Testis (tissue), 3 donors: ENCODE data around the gene PCDHB14. TPM values are rescaled to one million over a fixed set of nuclear protein-coding genes. Genes with fewer than 3 reads are reported as not detected.
"Not testable (repeated sequence)": the region's sequence is repeated elsewhere in the genome, so short reads cannot be mapped to it uniquely, and the experiment has no call there.

Experiments
- DNase-seq: peaks from one replicate; pipeline ENCODE4 v3.0.0-alpha.2; 2019
- H3K27ac ChIP-seq, 2 donors: fragments of 200-600 bp; sonication (generic); one replicate each; pipeline ENCODE4 v1.5.1; 2019
- H3K27me3 ChIP-seq: fragments of 200-600 bp; sonication (generic); one replicate; pipeline ENCODE4 v1.5.1; 2019
- H3K36me3 ChIP-seq: fragments of 200-600 bp; sonication (generic); one replicate; pipeline ENCODE4 v1.5.1; 2017; ENCODE audit warnings: low read depth; ENCODE audit errors: missing control alignments
- H3K4me1 ChIP-seq: fragments of 200-600 bp; sonication (generic); one replicate; pipeline ENCODE4 v1.5.1; 2019
- H3K4me3 ChIP-seq, 2 donors: fragments of 200-600 bp; sonication (generic); one replicate each; pipeline ENCODE4 v1.5.1; 2017 to 2019
- H3K9me3 ChIP-seq: fragments of 200-600 bp; sonication (generic); one replicate; pipeline ENCODE4 v1.5.1; 2017
- CTCF ChIP-seq, 3 experiments: fragments of 450-650 bp in 2 of 3; fragments of 200-600 bp in 1 of 3; sonication (generic) in 1 of 3; IDR thresholded peaks; one replicate each; pipeline ENCODE4 v1.5.1; 2016 to 2019; ENCODE audit warnings: antibody characterized with exemption in 3 of 3, mild to moderate bottlenecking in 2 of 3, moderate library complexity in 1 of 3
- POLR2A ChIP-seq: fragments of 450-650 bp; IDR thresholded peaks from one replicate; pipeline ENCODE4 v1.6.1; 2017; ENCODE audit warnings: antibody characterized with exemption, mild to moderate bottlenecking, moderate library complexity
- WGBS, 2 donors: methylation state at CpG; one replicate each; pipeline ENCODE4 v1.1.5; 2018; 5-methylcytosine and 5-hydroxymethylcytosine counted together
- intact Hi-C: fragments of 100-400 bp; cut with DNase I; formaldehyde crosslinking; loops from one replicate; pipeline ENCODE4 v1.15.1; 2023; ENCODE audit warnings: low total_unique reads
- polyA plus RNA-seq: library from polyadenylated mRNA; stranded (reverse); fragments of 350-450 nt; fragmentation: Illumina TruSeq; extraction: RNeasy Lipid Tissue Mini Kit (QIAGEN cat#74804); gene quantifications from one replicate; pipeline ENCODE4 v1.2.3, GENCODE V29; 2014; ENCODE audit warnings: low read depth, low replicate concordance; ENCODE audit not compliant: insufficient read depth
- total RNA-seq, 2 donors: library from RNA; depleted of rRNA; stranded (reverse); fragments of >200 nt; gene quantifications; one replicate each; pipeline ENCODE4 v1.2.3, GENCODE V29; 2016

Gene PCDHB14
- total and polyA plus RNA-seq, 3 donors from 2014 or later: 2.7 to 8.0 (median 7.9) TPM

GRCh38 chr5:141234109-141234667 lies 11.0 kb downstream of the PCDHB14 start:
- Histone ChIP-seq H3K4me1 (no peaks in the 10 kb centered on the region), H3K36me3 (no peaks in the 10 kb centered on the region), H3K27ac (no peak overlapping the region), H3K27me3 (no peaks in the 10 kb centered on the region), H3K4me3 (peak overlapping the region; percentile 14 to 32), H3K9me3 (no peaks in the 10 kb centered on the region)
- DNase-seq: peak; percentile 70
- TF ChIP-seq CTCF (IDR thresholded peaks at IDR 0.05) (peak; percentile 38 to 65 (median 56)), POLR2A (no peak)
- WGBS, 2 donors: 3 to 4% methylated on average over 15 of the region's 15 CpGs
- intact Hi-C loops: no loop called here

- H3K27ac ChIP-seq, H3K4me1 ChIP-seq, H3K27me3 ChIP-seq, H3K4me3 ChIP-seq, H3K36me3 ChIP-seq, intact Hi-C loops, H3K9me3 ChIP-seq, DNase-seq: not testable (repeated sequence)
- WGBS, 2 donors: 14 to 20% methylated on average over 20 to 31 of the region's 40 CpGs
Measured at GRCh38 chr5:141235922-141236321, 12.8 kb downstream of the PCDHB14 start.

- intact Hi-C loops: no loop called here
- Histone ChIP-seq H3K4me1 (no peaks in the 10 kb centered on the region), H3K36me3 (no peaks in the 10 kb centered on the region), H3K4me3 (no peak overlapping the region), H3K9me3 (no peaks in the 10 kb centered on the region), H3K27ac (no peak overlapping the region), H3K27me3 (no peaks in the 10 kb centered on the region)
- DNase-seq: no peak
- 9 to 14% methylated on average over 26 to 32 of the region's 32 CpGs for WGBS, 2 donors
- TF ChIP-seq CTCF (IDR thresholded peaks at IDR 0.05): no peak
- TF ChIP-seq POLR2A: no peak
Measured at GRCh38 chr5:141236516-141237313, 13.6 kb downstream of the PCDHB14 start.

GRCh38 chr5:141241496-141241895 lies 18.4 kb downstream of the PCDHB14 start:
- H3K36me3 ChIP-seq: no peaks in the 10 kb centered on the region
- peak overlapping the region in 1 of 2 donors; percentile 25 for H3K4me3 ChIP-seq
- no peaks in the 10 kb centered on the region for H3K27me3 ChIP-seq
- intact Hi-C loops: no loop called here
- H3K9me3 ChIP-seq: no peaks in the 10 kb centered on the region
- WGBS, 2 donors: 4 to 19% methylated on average over 5 to 33 of the region's 43 CpGs
- H3K4me1 ChIP-seq: no peaks in the 10 kb centered on the region
- TF ChIP-seq POLR2A (no peak), CTCF (IDR thresholded peaks at IDR 0.05) (no peak)
- DNase-seq: no peak
- no peak overlapping the region for H3K27ac ChIP-seq

GRCh38 chr5:141245250-141245717 lies 22.1 kb downstream of the PCDHB14 start, which contains the start of gene PCDHB15:
TSS of gene PCDHB15 (plus strand) at chr5:141245395. CDS start at chr5:141245579, 184 bp downstream.
- no peaks in the 10 kb centered on the region for H3K4me1 ChIP-seq
- intact Hi-C loops: no loop called here
- H3K36me3 ChIP-seq: no peaks in the 10 kb centered on the region
- WGBS, 2 donors: 4 to 5% methylated on average over 15 to 16 of the region's 16 CpGs
- H3K27me3 ChIP-seq: no peaks in the 10 kb centered on the region
- peak within 1 kb of the TSS in 1 of 2 donors; percentile 38 for H3K4me3 ChIP-seq
- TF ChIP-seq CTCF (IDR thresholded peaks at IDR 0.05) (peak; percentile 45 to 67 (median 57)), POLR2A (no peak)
- no peaks in the 10 kb centered on the region for H3K9me3 ChIP-seq
- peak; percentile 85 for DNase-seq
- H3K27ac ChIP-seq: peak within 1 kb of the TSS; percentile 47 to 51

DNA sequence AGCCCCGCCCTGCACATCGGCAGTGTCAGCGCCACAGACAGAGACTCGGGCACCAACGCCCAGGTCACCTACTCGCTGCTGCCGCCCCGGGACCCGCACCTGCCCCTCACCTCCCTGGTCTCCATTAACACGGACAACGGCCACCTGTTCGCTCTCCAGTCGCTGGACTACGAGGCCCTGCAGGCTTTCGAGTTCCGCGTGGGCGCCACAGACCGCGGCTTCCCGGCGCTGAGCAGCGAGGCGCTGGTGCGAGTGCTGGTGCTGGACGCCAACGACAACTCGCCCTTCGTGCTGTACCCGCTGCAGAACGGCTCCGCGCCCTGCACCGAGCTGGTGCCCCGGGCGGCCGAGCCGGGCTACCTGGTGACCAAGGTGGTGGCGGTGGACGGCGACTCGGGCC lies 23.8 kb downstream of the PCDHB14 start:
- peak overlapping the region in 1 of 2 donors; percentile 1 for H3K4me3 ChIP-seq
- H3K4me1 ChIP-seq, H3K36me3 ChIP-seq, H3K9me3 ChIP-seq, H3K27me3 ChIP-seq, H3K27ac ChIP-seq, DNase-seq, intact Hi-C loops: not testable (repeated sequence)
- 34 to 40% methylated on average over 1 to 25 of the region's 42 CpGs for WGBS, 2 donors

DNA sequence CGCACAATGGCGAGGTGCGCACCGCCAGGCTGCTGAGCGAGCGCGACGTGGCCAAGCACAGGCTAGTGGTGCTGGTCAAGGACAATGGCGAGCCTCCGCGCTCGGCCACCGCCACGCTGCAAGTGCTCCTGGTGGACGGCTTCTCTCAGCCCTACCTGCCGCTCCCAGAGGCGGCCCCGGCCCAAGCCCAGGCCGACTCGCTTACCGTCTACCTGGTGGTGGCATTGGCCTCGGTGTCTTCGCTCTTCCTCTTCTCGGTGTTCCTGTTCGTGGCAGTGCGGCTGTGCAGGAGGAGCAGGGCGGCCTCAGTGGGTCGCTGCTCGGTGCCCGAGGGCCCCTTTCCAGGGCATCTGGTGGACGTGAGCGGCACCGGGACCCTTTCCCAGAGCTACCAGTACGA lies 24.3 kb downstream of the PCDHB14 start:
- H3K36me3 ChIP-seq, H3K4me1 ChIP-seq, intact Hi-C loops, H3K27ac ChIP-seq, DNase-seq, H3K9me3 ChIP-seq, H3K27me3 ChIP-seq: not testable (repeated sequence)
- WGBS, 2 donors: 25 to 35% methylated on average over 11 to 26 of the region's 34 CpGs
- H3K4me3 ChIP-seq: peak overlapping the region in 1 of 2 donors; percentile 1
